Activated CD4-positive, alpha-beta T cell treated with anti-CD3 and anti-CD28 coated beads, Interleukin-2, amount 10 ng/mL, durations not matched to agents 7 days and 5 days (primary cell): ENCODE measurements around the gene PSMA2. TPM values are rescaled to one million over a fixed set of nuclear protein-coding genes. Genes with fewer than 3 reads are reported as not detected.
"Not testable (repeated sequence)": the region's sequence is repeated elsewhere in the genome, so short reads cannot be mapped to it uniquely, and the experiment has no call there.

Source experiments
- CTCF ChIA-PET: fragments of 350-600 bp; sonication (Branson Sonifier 250); formaldehyde crosslinking; loops from one replicate; lab custom pipeline; 2021; ENCODE audit warnings: antibody characterized with exemption; lab: Charles Lee
- POLR2A ChIA-PET: fragments of 350-600 bp; sonication (Branson Sonifier 250); formaldehyde crosslinking; loops from one replicate; lab custom pipeline; 2021; ENCODE audit warnings: antibody characterized with exemption; lab: Charles Lee
- DNase-seq: peaks from one replicate; pipeline ENCODE4 v3.0.0-alpha.2; 2020
- H3K27ac Mint-ChIP-seq: one replicate; pipeline ENCODE4 v1.8.0; 2021; ENCODE audit warnings: mild to moderate bottlenecking, moderate library complexity, mixed read lengths
- H3K27me3 Mint-ChIP-seq: one replicate; pipeline ENCODE4 v1.8.0; 2021; ENCODE audit warnings: mixed read lengths
- H3K36me3 Mint-ChIP-seq: one replicate; pipeline ENCODE4 v1.8.0; 2021; ENCODE audit warnings: low read depth, mixed read lengths
- H3K4me1 Mint-ChIP-seq: one replicate; pipeline ENCODE4 v1.8.0; 2021; ENCODE audit warnings: mixed read lengths
- H3K4me3 Mint-ChIP-seq: one replicate; pipeline ENCODE4 v1.8.0; 2021; ENCODE audit warnings: mild to moderate bottlenecking, moderate library complexity, mixed read lengths
- H3K9me3 Mint-ChIP-seq: one replicate; pipeline ENCODE4 v1.8.0; 2021; ENCODE audit warnings: mixed read lengths
- total RNA-seq, 2 experiments: library from RNA; stranded (reverse); gene quantifications; one replicate each; pipeline ENCODE4 v1.2.3, GENCODE V29; 2021

PSMA2 gene
- total RNA-seq, 2 experiments from 2014 or later: 104 to 127 TPM

GRCh38 chr7:42914009-42914408, 18.0 kb downstream of the PSMA2 start:
- Mint-ChIP-seq H3K36me3 (peaks cover 58% of the 10 kb centered on the region), H3K9me3 (no peaks in the 10 kb centered on the region), H3K4me1 (peaks cover 62% of the 10 kb centered on the region), H3K27ac (peak overlapping the region; percentile 90), H3K4me3 (no peak overlapping the region), H3K27me3 (no peaks in the 10 kb centered on the region)
- CTCF ChIA-PET: no interaction called here
- POLR2A ChIA-PET: interaction anchor here (0.6 kb wide), 1 partner anchor 18 kb away, joined by 3 read pairs; the partner anchor contains the start of genes MRPL32 and PSMA2
- no peak for DNase-seq

GRCh38 chr7:42913591-42913990, 18.4 kb downstream of the PSMA2 start:
- CTCF ChIA-PET: no interaction called here
- peaks cover 62% of the 10 kb centered on the region for H3K4me1 Mint-ChIP-seq
- no peaks in the 10 kb centered on the region for H3K27me3 Mint-ChIP-seq
- no peaks in the 10 kb centered on the region for H3K9me3 Mint-ChIP-seq
- H3K4me3 Mint-ChIP-seq: peak overlapping the region; percentile 35
- POLR2A ChIA-PET: interaction anchor here (0.6 kb wide), 1 partner anchor 18 kb away, joined by 3 read pairs; the partner anchor contains the start of genes MRPL32 and PSMA2
- DNase-seq: peak; percentile 8
- peaks cover 55% of the 10 kb centered on the region for H3K36me3 Mint-ChIP-seq
- peak overlapping the region; percentile 90 for H3K27ac Mint-ChIP-seq

GRCh38 chr7:42911454-42912447, 20.2 kb downstream of the PSMA2 start, which contains the start of gene C7orf25:
Gene C7orf25, minus strand, starts transcription at chr7:42912070. Its CDS starts 1,170 bp downstream, at chr7:42910900.
- ChIA-PET POLR2A (no interaction called here), CTCF (interaction anchor here (0.9 kb wide), 1 partner anchor 17 kb away, joined by 3 read pairs; no protein-coding TSS in a partner anchor)
- no peaks in the 10 kb centered on the region for H3K9me3 Mint-ChIP-seq
- H3K27ac Mint-ChIP-seq: peak within 1 kb of the TSS; percentile 95
- H3K36me3 Mint-ChIP-seq: peaks cover 45% of the 10 kb centered on the region
- DNase-seq: peak; percentile 96
- H3K4me3 Mint-ChIP-seq: peak within 1 kb of the TSS; percentile 96
- peaks cover 66% of the 10 kb centered on the region for H3K4me1 Mint-ChIP-seq
- H3K27me3 Mint-ChIP-seq: no peaks in the 10 kb centered on the region

- H3K27me3 Mint-ChIP-seq: no peaks in the 10 kb centered on the region
- H3K36me3 Mint-ChIP-seq: peaks cover 34% of the 10 kb centered on the region
- ChIA-PET POLR2A (interaction anchor here (0.7 kb wide), 1 partner anchor 417 kb away, joined by 4 read pairs; no protein-coding TSS in a partner anchor), CTCF (interaction anchor here (0.8 kb wide), 1 partner anchor 33 kb away, joined by 3 read pairs; no protein-coding TSS in a partner anchor)
- H3K4me3 Mint-ChIP-seq: peak overlapping the region; percentile 96
- no peaks in the 10 kb centered on the region for H3K9me3 Mint-ChIP-seq
- H3K27ac Mint-ChIP-seq: no peak overlapping the region
- H3K4me1 Mint-ChIP-seq: peaks cover 56% of the 10 kb centered on the region
- no peak for DNase-seq
These were observed 21.7 kb downstream of the PSMA2 start for GRCh38 chr7:42910306-42910705.

- H3K27me3 Mint-ChIP-seq: peaks cover 3% of the 10 kb centered on the region
- POLR2A ChIA-PET: no interaction called here
- no peak overlapping the region for H3K4me3 Mint-ChIP-seq
- CTCF ChIA-PET: no interaction called here
- DNase-seq: no peak
- peaks cover 18% of the 10 kb centered on the region for H3K36me3 Mint-ChIP-seq
- H3K4me1 Mint-ChIP-seq: peaks cover 26% of the 10 kb centered on the region
- no peaks in the 10 kb centered on the region for H3K9me3 Mint-ChIP-seq
- H3K27ac Mint-ChIP-seq: no peak overlapping the region
These were observed 24.7 kb downstream of the PSMA2 start for GRCh38 chr7:42907316-42907715.

- peaks cover 7% of the 10 kb centered on the region for H3K27me3 Mint-ChIP-seq
- H3K36me3 Mint-ChIP-seq: peaks cover 16% of the 10 kb centered on the region
- no peak overlapping the region for H3K27ac Mint-ChIP-seq
- CTCF ChIA-PET: interaction anchor here (0.6 kb wide), 1 partner anchor 8 kb away, joined by 3 read pairs; no protein-coding TSS in a partner anchor
- POLR2A ChIA-PET: no interaction called here
- peaks cover 18% of the 10 kb centered on the region for H3K4me1 Mint-ChIP-seq
- no peak for DNase-seq
- H3K4me3 Mint-ChIP-seq: no peak overlapping the region
- H3K9me3 Mint-ChIP-seq: no peaks in the 10 kb centered on the region
These were observed 25.8 kb downstream of the PSMA2 start for GRCh38 chr7:42906181-42906580.

GRCh38 chr7:42902331-42902730, 29.6 kb downstream of the PSMA2 start:
- Mint-ChIP-seq H3K36me3 (no peaks in the 10 kb centered on the region), H3K4me1 (no peaks in the 10 kb centered on the region), H3K27me3 (peaks cover 9% of the 10 kb centered on the region), H3K4me3 (no peak overlapping the region), H3K27ac (no peak overlapping the region), H3K9me3 (no peaks in the 10 kb centered on the region)
- POLR2A ChIA-PET: no interaction called here
- DNase-seq: no peak
- CTCF ChIA-PET: no interaction called here

GRCh38 chr7:42900842-42901241, 31.1 kb downstream of the PSMA2 start:
- Mint-ChIP-seq H3K9me3 (no peaks in the 10 kb centered on the region), H3K4me1 (no peaks in the 10 kb centered on the region), H3K4me3 (no peak overlapping the region), H3K27ac (no peak overlapping the region), H3K27me3 (peaks cover 20% of the 10 kb centered on the region), H3K36me3 (no peaks in the 10 kb centered on the region)
- ChIA-PET CTCF (interaction anchor here (0.7 kb wide), 1 partner anchor 251 kb away, joined by 3 read pairs; no protein-coding TSS in a partner anchor), POLR2A (no interaction called here)
- no peak for DNase-seq

- no peak overlapping the region for H3K27ac Mint-ChIP-seq
- POLR2A ChIA-PET: no interaction called here
These were observed 38.4 kb downstream of the PSMA2 start for GRCh38 chr7:42893346-42894240.

GRCh38 chr7:42886893-42887505, 45.0 kb downstream of the PSMA2 start:
- ChIA-PET CTCF (interaction anchor here (0.9 to 1.3 kb wide), 2 partner anchors 8 to 10 kb away, joined by 3 read pairs; no protein-coding TSS in a partner anchor), POLR2A (no interaction called here)
- Mint-ChIP-seq H3K4me3 (peak overlapping the region; percentile 77), H3K27me3 (peaks cover 5% of the 10 kb centered on the region), H3K27ac (peak overlapping the region; percentile 28), H3K36me3 (no peaks in the 10 kb centered on the region), H3K4me1 (peaks cover 22% of the 10 kb centered on the region), H3K9me3 (no peaks in the 10 kb centered on the region)
- no peak for DNase-seq

More at GRCh38 chr7:42893346-42894240, 38.4 kb downstream of the PSMA2 start:
- no peak overlapping the region for H3K4me3 Mint-ChIP-seq
- no peaks in the 10 kb centered on the region for H3K36me3 Mint-ChIP-seq
- no peak for DNase-seq
- peaks cover 7% of the 10 kb centered on the region for H3K4me1 Mint-ChIP-seq
- CTCF ChIA-PET: no interaction called here
- H3K27me3 Mint-ChIP-seq: peaks cover 13% of the 10 kb centered on the region
- H3K9me3 Mint-ChIP-seq: peaks cover 6% of the 10 kb centered on the region

GRCh38 chr7:42886129-42886528, 45.8 kb downstream of the PSMA2 start:
- Mint-ChIP-seq H3K27me3 (peaks cover 5% of the 10 kb centered on the region), H3K4me3 (no peak overlapping the region), H3K36me3 (no peaks in the 10 kb centered on the region), H3K4me1 (peaks cover 22% of the 10 kb centered on the region), H3K9me3 (no peaks in the 10 kb centered on the region), H3K27ac (no peak overlapping the region)
- POLR2A ChIA-PET: no interaction called here
- DNase-seq: no peak
- CTCF ChIA-PET: interaction anchor here (1.5 kb wide), 1 partner anchor 10 kb away, joined by 4 read pairs; no protein-coding TSS in a partner anchor

GRCh38 chr7:42885183-42885582, 46.8 kb downstream of the PSMA2 start:
- H3K27ac Mint-ChIP-seq, H3K9me3 Mint-ChIP-seq, POLR2A ChIA-PET, DNase-seq, H3K36me3 Mint-ChIP-seq, H3K27me3 Mint-ChIP-seq, H3K4me3 Mint-ChIP-seq: not testable (repeated sequence)
- H3K4me1 Mint-ChIP-seq: peaks cover 22% of the 10 kb centered on the region
- CTCF ChIA-PET: interaction anchor here (1.5 kb wide), 1 partner anchor 9 kb away, joined by 4 read pairs; no protein-coding TSS in a partner anchor
